HCT116 (cell line): Measurements from ENCODE around the gene PDE1A. TPM values are rescaled to one million over a fixed set of nuclear protein-coding genes. Genes with fewer than 3 reads are reported as not detected.

Source experiments
- ATAC-seq: fragments of 200-7000 bp; cut with Tn5 transposase; 2 replicates; pipeline ENCODE4 v1.9.1; 2020; ENCODE audit warnings: mild to moderate bottlenecking, moderate library complexity
- BruUV-seq: library from RNA; stranded (reverse); fragments of 400-500 nt; replicated peaks from 2 replicates; lab custom pipeline; 2021; lab: Mats Ljungman, UMichigan
- CTCF ChIA-PET: fragments of 300-600 bp; sonication (Branson Sonifier 250); formaldehyde crosslinking; loops from one replicate; lab custom pipeline; 2021; ENCODE audit warnings: antibody characterized with exemption; lab: Charles Lee
- POLR2A ChIA-PET: fragments of 300-600, 350-600 bp; sonication (Branson Sonifier 250); formaldehyde crosslinking; loops from one replicate; lab custom pipeline; 2021; ENCODE audit warnings: antibody characterized with exemption; lab: Charles Lee
- RAD21 ChIA-PET, 2 experiments: fragments of 300-600 bp; sonication (Branson Sonifier 250); formaldehyde crosslinking; loops; one replicate each; lab custom pipeline; 2023; ENCODE audit warnings: low total read pairs in 2 of 2; ENCODE audit not compliant: uncharacterized antibody in 2 of 2, unreplicated experiment in 2 of 2, low non-redundant PET in 1 of 2; lab: Charles Lee
- DNase-seq: peaks from one replicate; pipeline ENCODE4 v3.0.0-alpha.2; 2010; ENCODE audit warnings: low read depth, low spot score
- H2AFZ ChIP-seq: fragments of 200-600 bp; shearing (Covaris generic), sonication (generic); 2 replicates; pipeline ENCODE4 v1.6.1; 2017; ENCODE audit warnings: low read depth, mixed run types, mixed read lengths, antibody characterized with exemption, low read length; ENCODE audit not compliant: poor library complexity, severe bottlenecking
- H3K27ac ChIP-seq: 2 replicates; pipeline ENCODE4 v1.5.1; 2012; ENCODE audit warnings: low read depth, low read length
- H3K27me3 ChIP-seq: fragments of 200-600 bp; sonication (generic); 2 replicates; pipeline ENCODE4 v1.6.1; 2016; ENCODE audit warnings: mixed run types, low read length, mixed read lengths; ENCODE audit not compliant: insufficient read depth
- H3K36me3 ChIP-seq, 2 experiments: fragments of 200-500 bp in 1 of 2; fragments of 200-600 bp in 1 of 2; sonication (Bioruptor generic) in 1 of 2; sonication (generic) in 1 of 2; 2 replicates each; pipeline versions ENCODE4 v1.5.1 to v1.6.1; 2014 to 2016; ENCODE audit warnings: low read length in 2 of 2, inconsistent platforms in 1 of 2, mixed read lengths in 1 of 2, mixed run types in 1 of 2; ENCODE audit not compliant: insufficient read depth in 2 of 2, control insufficient read depth in 1 of 2
- H3K4me1 ChIP-seq, 2 experiments: fragments of 200-600 bp in 1 of 2; sonication (generic) in 1 of 2; 2 replicates each; pipeline versions ENCODE4 v1.5.1 to v1.6.1; 2012 to 2017; ENCODE audit warnings: low read length in 2 of 2, inconsistent platforms in 1 of 2, mild to moderate bottlenecking in 1 of 2, mixed read lengths in 1 of 2, mixed run types in 1 of 2, moderate library complexity in 1 of 2; ENCODE audit not compliant: insufficient read depth in 2 of 2, control insufficient read depth in 1 of 2
- H3K4me2 ChIP-seq: fragments of 200-600 bp; sonication (generic); 2 replicates; pipeline ENCODE4 v1.6.1; 2017; ENCODE audit warnings: mixed run types, low read length, mixed read lengths
- H3K4me3 ChIP-seq, 2 experiments: fragments of 200-600 bp in 1 of 2; sonication (generic) in 1 of 2; replicated peaks in 1 of 2; 2 replicates each; pipeline ENCODE4 v1.5.1; 2011 to 2016; ENCODE audit warnings: low read length in 2 of 2, control low read depth in 1 of 2, low read depth in 1 of 2, mild to moderate bottlenecking in 1 of 2, mixed read lengths in 1 of 2, mixed run types in 1 of 2
- H3K79me2 ChIP-seq: fragments of 200-600 bp; sonication (generic); 2 replicates; pipeline ENCODE4 v1.6.1; 2017; ENCODE audit warnings: mild to moderate bottlenecking, mixed run types, low read length, moderate library complexity, mixed read lengths; ENCODE audit not compliant: insufficient read depth
- H3K9ac ChIP-seq: fragments of 200-600 bp; sonication (generic); 2 replicates; pipeline ENCODE4 v1.6.1; 2016; ENCODE audit warnings: low read length, mixed read lengths
- H3K9me2 ChIP-seq: fragments of 200-600 bp; sonication (generic), shearing (Covaris generic); 2 replicates; pipeline ENCODE4 v1.6.1; 2017; ENCODE audit warnings: mixed run types, mild to moderate bottlenecking, moderate library complexity; ENCODE audit not compliant: insufficient read depth
- H3K9me3 ChIP-seq, 2 experiments: fragments of 200-500 bp in 1 of 2; fragments of 200-600 bp in 1 of 2; sonication (Bioruptor generic) in 1 of 2; sonication (generic) in 1 of 2; 2 replicates each; pipeline ENCODE4 v1.6.1; 2014 to 2017; ENCODE audit warnings: low read length in 2 of 2, mixed read lengths in 2 of 2, inconsistent platforms in 1 of 2, low read depth in 1 of 2, mild to moderate bottlenecking in 1 of 2, mixed run types in 1 of 2, moderate library complexity in 1 of 2; ENCODE audit not compliant: control insufficient read depth in 1 of 2, insufficient read depth in 1 of 2
- H4K20me1 ChIP-seq: fragments of 200-600 bp; sonication (generic), shearing (Covaris generic); 2 replicates; pipeline ENCODE4 v1.6.1; 2017; ENCODE audit warnings: mixed run types, mild to moderate bottlenecking, moderate library complexity; ENCODE audit not compliant: insufficient read depth
- CTCF ChIP-seq, 3 experiments: fragments of 200-600 bp in 1 of 3; sonication (generic) in 1 of 3; IDR thresholded peaks in 2 of 3; conservative IDR thresholded peaks in 1 of 3; 2 replicates each; pipeline ENCODE4 v1.5.1; 2012 to 2017; ENCODE audit warnings: low read depth in 2 of 3, low read length in 2 of 3, antibody characterized with exemption in 1 of 3, borderline replicate concordance in 1 of 3, control low read depth in 1 of 3, mild to moderate bottlenecking in 1 of 3, mixed read lengths in 1 of 3, mixed run types in 1 of 3, moderate library complexity in 1 of 3; ENCODE audit not compliant: insufficient read depth in 1 of 3
- FOSL1 ChIP-seq: IDR thresholded peaks from 2 replicates; pipeline ENCODE4 v1.6.1; 2012; ENCODE audit warnings: low read depth
- POLR2AphosphoS5 ChIP-seq: IDR thresholded peaks from 2 replicates; pipeline ENCODE4 v1.6.1; 2011; ENCODE audit warnings: mild to moderate bottlenecking, low read depth, low read length, moderate library complexity
- RAD21 ChIP-seq: IDR thresholded peaks from 2 replicates; pipeline ENCODE4 v1.6.1; 2012; ENCODE audit warnings: low read depth, mild to moderate bottlenecking
- SIN3A ChIP-seq: IDR thresholded peaks from 2 replicates; pipeline ENCODE4 v1.6.1; 2012; ENCODE audit warnings: low read depth
- ZBTB33 ChIP-seq: IDR thresholded peaks from 2 replicates; pipeline ENCODE4 v1.6.1; 2011; ENCODE audit warnings: mild to moderate bottlenecking, low read length, moderate library complexity; ENCODE audit not compliant: insufficient replicate concordance; ENCODE audit errors: extremely low read depth
- ZNF274 ChIP-seq: fragments of 200-500 bp; sonication (Bioruptor generic); IDR thresholded peaks from 2 replicates; pipeline ENCODE4 v1.6.1; 2014; ENCODE audit warnings: mild to moderate bottlenecking, low read depth, low read length, inconsistent platforms
- intact Hi-C: fragments of 100-400 bp; cut with micrococcal nuclease; formaldehyde crosslinking; loops from 2 replicates; pipeline ENCODE4 v1.10.0; 2022
- total RNA-seq: library from RNA; stranded (reverse); gene quantifications from one replicate; pipeline ENCODE4 v1.2.1, GENCODE V29; 2021; ENCODE audit not compliant: unreplicated experiment

Gene PDE1A
- total RNA-seq, 1 experiment from 2014 or later = 0.12 TPM

- Histone ChIP-seq H3K36me3 (no peaks in the 10 kb centered on the region), H3K27ac (no peak overlapping the region), H3K9me3 (no peaks in the 10 kb centered on the region), H3K9me2 (no peaks in the 10 kb centered on the region), H3K79me2 (no peaks in the 10 kb centered on the region), H2AFZ (no peak overlapping the region), H3K27me3 (no peaks in the 10 kb centered on the region), H3K4me3 (no peak overlapping the region), H4K20me1 (no peaks in the 10 kb centered on the region), H3K4me1 (no peaks in the 10 kb centered on the region)
- no TSS peak for BruUV-seq
- intact Hi-C loops = no loop called here
- RAD21 ChIA-PET = no interaction called here
- CTCF ChIA-PET = no interaction called here
- no peak for TF ChIP-seq CTCF (IDR thresholded peaks at IDR 0.05 in 2 of 3, conservative IDR thresholded peaks at IDR 0.05 in 1 of 3; ENCODE audit: borderline replicate concordance in 1 of 3, insufficient read depth in 1 of 3, low read depth in 2 of 3, low read length in 2 of 3)
- TF ChIP-seq ZNF274 = no peak
- no peak for TF ChIP-seq SIN3A
- TF ChIP-seq, all 23 proteins: peak for 0
- H3K9ac ChIP-seq = no peak overlapping the region
- ATAC-seq (no peak), DNase-seq (no peak)
- H3K4me2 ChIP-seq = no peak overlapping the region
- POLR2A ChIA-PET = no interaction called here
Measured at GRCh38 chr2:182097571-182098164, 329.2 kb downstream of the PDE1A start.

- H4K20me1 ChIP-seq = no peaks in the 10 kb centered on the region
- no peak overlapping the region for H2AFZ ChIP-seq
- no peak overlapping the region for H3K27ac ChIP-seq
- no peak overlapping the region for H3K4me2 ChIP-seq
- ChIA-PET POLR2A (no interaction called here), RAD21 (no interaction called here), CTCF (no interaction called here)
- H3K4me3 ChIP-seq = no peak overlapping the region
- no peak for ATAC-seq
- no peaks in the 10 kb centered on the region for H3K36me3 ChIP-seq
- no peak overlapping the region for H3K9ac ChIP-seq
- no peaks in the 10 kb centered on the region for H3K79me2 ChIP-seq
- BruUV-seq = no TSS peak
- no peaks in the 10 kb centered on the region for H3K27me3 ChIP-seq
- no peaks in the 10 kb centered on the region; the same call in 1 of the 2 replicates for H3K9me2 ChIP-seq
- no peak for DNase-seq
- no peaks in the 10 kb centered on the region for H3K4me1 ChIP-seq
- no peaks in the 10 kb centered on the region for H3K9me3 ChIP-seq
- TF ChIP-seq RAD21 (no peak), FOSL1 (no peak), POLR2AphosphoS5 (no peak), CTCF (IDR thresholded peaks at IDR 0.05 in 2 of 3, conservative IDR thresholded peaks at IDR 0.05 in 1 of 3; ENCODE audit: borderline replicate concordance in 1 of 3, insufficient read depth in 1 of 3, low read depth in 2 of 3, low read length in 2 of 3) (no peak), ZBTB33 (no peak)
- intact Hi-C loops = no loop called here
Measured at GRCh38 chr2:182090486-182090885, 336.4 kb downstream of the PDE1A start.
